ENCODE data around the gene SMARCD3. TPM values are rescaled to one million over a fixed set of nuclear protein-coding genes. Genes with fewer than 3 reads are reported as not detected.

Gene SMARCD3
- total and polyA plus RNA-seq, 9 of the 15 experiments (the other 6 are each of a cell fraction or from before 2014, with no cell fraction given) = 0.43 to 3.6 (median 2.6) TPM

DNA sequence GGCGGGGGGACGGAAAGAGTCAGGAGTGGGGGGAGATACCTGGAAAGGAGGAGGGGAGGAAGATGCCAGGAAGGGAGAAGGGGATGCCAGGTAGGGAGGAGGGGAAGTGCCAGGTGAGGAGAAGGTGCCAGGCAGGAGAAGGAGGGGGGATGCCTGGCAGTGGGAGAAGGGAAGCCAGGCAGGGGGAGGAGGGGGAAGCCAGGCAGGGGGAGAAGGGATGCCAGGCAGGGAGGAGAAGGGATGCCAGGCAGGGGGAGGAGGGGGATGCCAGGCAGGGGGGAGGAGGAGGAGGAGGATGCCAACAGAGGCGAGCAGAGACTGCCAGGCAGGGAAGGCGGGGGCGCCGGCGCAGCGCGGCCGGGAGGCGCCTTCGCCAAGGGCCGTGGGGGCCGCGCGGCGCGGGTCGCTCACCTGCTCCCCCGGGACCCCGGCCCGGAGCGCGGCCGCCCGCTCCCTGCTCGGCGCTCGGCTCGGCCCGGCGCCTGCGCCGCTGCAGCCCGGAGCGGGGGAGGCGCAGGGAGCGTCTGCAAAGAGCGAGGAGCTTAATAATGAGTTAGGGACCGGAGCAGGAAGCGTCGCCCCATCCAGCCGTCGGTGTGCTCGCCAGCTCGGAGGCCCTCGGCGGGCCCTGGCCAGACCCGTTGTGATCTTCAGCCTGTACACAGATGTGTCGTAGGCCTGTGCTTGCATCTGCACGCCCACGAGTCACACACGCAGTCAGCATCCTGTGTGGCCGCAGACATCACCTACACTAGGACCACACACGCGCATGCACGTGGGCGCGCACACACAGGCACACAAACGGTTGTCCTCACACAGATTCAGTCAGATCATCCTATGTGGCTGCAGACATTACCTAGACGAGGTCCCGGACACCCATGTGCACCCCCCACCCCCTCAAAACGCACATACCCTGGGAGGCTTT lies 28.4 kb upstream of the SMARCD3 start (continued):
- TF ChIP-seq, protein P1, sequence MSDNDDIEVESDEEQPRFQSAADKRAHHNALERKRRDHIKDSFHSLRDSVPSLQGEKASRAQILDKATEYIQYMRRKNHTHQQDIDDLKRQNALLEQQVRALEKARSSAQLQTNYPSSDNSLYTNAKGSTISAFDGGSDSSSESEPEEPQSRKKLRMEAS (CRISPR knock-in tag; IDR thresholded peaks at IDR 0.05) = peak; percentile 66
- TF ChIP-seq, protein P2, sequence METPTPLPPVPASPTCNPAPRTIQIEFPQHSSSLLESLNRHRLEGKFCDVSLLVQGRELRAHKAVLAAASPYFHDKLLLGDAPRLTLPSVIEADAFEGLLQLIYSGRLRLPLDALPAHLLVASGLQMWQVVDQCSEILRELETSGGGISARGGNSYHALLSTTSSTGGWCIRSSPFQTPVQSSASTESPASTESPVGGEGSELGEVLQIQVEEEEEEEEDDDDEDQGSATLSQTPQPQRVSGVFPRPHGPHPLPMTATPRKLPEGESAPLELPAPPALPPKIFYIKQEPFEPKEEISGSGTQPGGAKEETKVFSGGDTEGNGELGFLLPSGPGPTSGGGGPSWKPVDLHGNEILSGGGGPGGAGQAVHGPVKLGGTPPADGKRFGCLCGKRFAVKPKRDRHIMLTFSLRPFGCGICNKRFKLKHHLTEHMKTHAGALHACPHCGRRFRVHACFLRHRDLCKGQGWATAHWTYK (CRISPR knock-in tag; IDR thresholded peaks at IDR 0.05) = peak; percentile 29; the same call in 1 of the 2 replicates
- peak; percentile 79 for TF ChIP-seq L3MBTL2 (IDR thresholded peaks at IDR 0.05)
- TF ChIP-seq, protein P3, sequence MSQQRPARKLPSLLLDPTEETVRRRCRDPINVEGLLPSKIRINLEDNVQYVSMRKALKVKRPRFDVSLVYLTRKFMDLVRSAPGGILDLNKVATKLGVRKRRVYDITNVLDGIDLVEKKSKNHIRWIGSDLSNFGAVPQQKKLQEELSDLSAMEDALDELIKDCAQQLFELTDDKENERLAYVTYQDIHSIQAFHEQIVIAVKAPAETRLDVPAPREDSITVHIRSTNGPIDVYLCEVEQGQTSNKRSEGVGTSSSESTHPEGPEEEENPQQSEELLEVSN (IDR thresholded peaks at IDR 0.05; ENCODE audit: borderline replicate concordance in 1 of 2, extremely low read depth in 1 of 2, insufficient read depth in 1 of 2, insufficient read length in 1 of 2, low read depth in 1 of 2, low read length in 1 of 2, poor library complexity in 1 of 2, severe bottlenecking in 1 of 2) = peak; percentile 10 to 60
- TF ChIP-seq ADNP (tag; IDR thresholded peaks at IDR 0.05) = no peak
- peak; percentile 72 for TF ChIP-seq CXXC5 (CRISPR knock-in tag; IDR thresholded peaks at IDR 0.05)
- TF ChIP-seq CCNT2 (IDR thresholded peaks at IDR 0.05; ENCODE audit: borderline replicate concordance, extremely low read depth, insufficient read length, low read depth, low read length) = peak; percentile 37

All from K562 (cell line).